ENCODE measurements around the gene GAS7.

DNA sequence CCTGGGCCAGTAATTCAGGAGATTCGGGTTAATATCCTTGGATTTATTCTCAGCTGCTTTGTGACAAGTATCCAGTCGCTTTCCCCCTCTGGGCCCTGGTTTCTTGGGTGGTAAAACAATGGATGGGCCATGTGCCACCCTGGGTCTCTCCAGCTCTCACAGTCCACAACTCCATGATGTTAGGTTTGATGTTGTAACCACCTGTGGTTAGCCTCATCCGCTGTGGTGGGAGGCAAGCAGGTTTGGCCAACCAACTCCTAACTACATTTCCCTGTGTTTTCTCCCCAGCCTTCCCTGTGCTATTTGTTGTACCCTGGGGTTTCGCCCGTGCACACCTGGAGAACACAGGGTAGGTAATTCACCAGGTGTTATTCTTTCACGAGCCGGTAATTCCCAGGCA is 337.6 kb downstream of the GAS7 start:
- TF ChIP-seq POLR2A (IDR thresholded peaks at IDR 0.05), result no peak
- TF ChIP-seq, protein P1, sequence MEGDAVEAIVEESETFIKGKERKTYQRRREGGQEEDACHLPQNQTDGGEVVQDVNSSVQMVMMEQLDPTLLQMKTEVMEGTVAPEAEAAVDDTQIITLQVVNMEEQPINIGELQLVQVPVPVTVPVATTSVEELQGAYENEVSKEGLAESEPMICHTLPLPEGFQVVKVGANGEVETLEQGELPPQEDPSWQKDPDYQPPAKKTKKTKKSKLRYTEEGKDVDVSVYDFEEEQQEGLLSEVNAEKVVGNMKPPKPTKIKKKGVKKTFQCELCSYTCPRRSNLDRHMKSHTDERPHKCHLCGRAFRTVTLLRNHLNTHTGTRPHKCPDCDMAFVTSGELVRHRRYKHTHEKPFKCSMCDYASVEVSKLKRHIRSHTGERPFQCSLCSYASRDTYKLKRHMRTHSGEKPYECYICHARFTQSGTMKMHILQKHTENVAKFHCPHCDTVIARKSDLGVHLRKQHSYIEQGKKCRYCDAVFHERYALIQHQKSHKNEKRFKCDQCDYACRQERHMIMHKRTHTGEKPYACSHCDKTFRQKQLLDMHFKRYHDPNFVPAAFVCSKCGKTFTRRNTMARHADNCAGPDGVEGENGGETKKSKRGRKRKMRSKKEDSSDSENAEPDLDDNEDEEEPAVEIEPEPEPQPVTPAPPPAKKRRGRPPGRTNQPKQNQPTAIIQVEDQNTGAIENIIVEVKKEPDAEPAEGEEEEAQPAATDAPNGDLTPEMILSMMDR (IDR thresholded peaks at IDR 0.05), result no peak

All from gastroesophageal sphincter (tissue), 3 donors.